HFFc6 (cell line): ENCODE measurements around the gene MMP20. TPM values are rescaled to one million over a fixed set of nuclear protein-coding genes. Genes with fewer than 3 reads are reported as not detected.

Experiments used
- DNase-seq: peaks from one replicate; pipeline ENCODE4 v3.0.0-alpha.2; 2018
- H3K27ac Mint-ChIP-seq: 2 replicates; pipeline ENCODE4 v1.8.0; 2020; ENCODE audit warnings: mild to moderate bottlenecking, mixed read lengths
- H3K27me3 Mint-ChIP-seq: 2 replicates; pipeline ENCODE4 v1.8.0; 2021; ENCODE audit warnings: mild to moderate bottlenecking, moderate library complexity, mixed read lengths; ENCODE audit not compliant: insufficient read depth
- H3K36me3 Mint-ChIP-seq: 2 replicates; pipeline ENCODE4 v1.8.0; 2021; ENCODE audit warnings: low read depth, mixed read lengths
- H3K4me1 Mint-ChIP-seq: 2 replicates; pipeline ENCODE4 v1.8.0; 2020; ENCODE audit warnings: low read depth, mixed read lengths
- H3K4me3 Mint-ChIP-seq: 2 replicates; pipeline ENCODE4 v1.8.0; 2020; ENCODE audit warnings: mild to moderate bottlenecking, moderate library complexity, mixed read lengths
- H3K9me3 Mint-ChIP-seq: 2 replicates; pipeline ENCODE4 v1.8.0; 2020; ENCODE audit warnings: mild to moderate bottlenecking, mixed read lengths
- CTCF ChIP-seq: fragments of 200-600 bp; sonication (generic); IDR thresholded peaks from 2 replicates; pipeline ENCODE4 v1.5.0; 2021; ENCODE audit warnings: antibody characterized with exemption, mild to moderate bottlenecking
- total RNA-seq, 6 experiments: library from RNA; stranded (reverse); fragmentation: NEBNext Ultra II Directional; extraction: Animal tissue kit (Norgen Biotek cat#: 25700); gene quantifications; 2 replicates in 1 of 6; 3 replicates in 5 of 6; pipeline ENCODE4 v1.2.3, GENCODE V29; 2021

MMP20 gene
- total RNA-seq, 6 experiments from 2014 or later: not detected

- DNase-seq: no peak
- Mint-ChIP-seq H3K27ac (no peak overlapping the region), H3K27me3 (peaks cover 5% of the 10 kb centered on the region), H3K4me1 (no peaks in the 10 kb centered on the region), H3K4me3 (no peak overlapping the region), H3K36me3 (peaks cover 22% of the 10 kb centered on the region), H3K9me3 (peaks cover 22% of the 10 kb centered on the region)
- no peak for TF ChIP-seq CTCF
These were observed 52.4 kb downstream of the MMP20 start for GRCh38 chr11:102572554-102573220.

GRCh38 chr11:102568851-102569250 is 56.3 kb downstream of the MMP20 start:
- Mint-ChIP-seq H3K27ac (no peak overlapping the region), H3K9me3 (peaks cover 34% of the 10 kb centered on the region), H3K4me3 (no peak overlapping the region), H3K27me3 (peaks cover 9% of the 10 kb centered on the region), H3K4me1 (peaks cover 3% of the 10 kb centered on the region), H3K36me3 (peaks cover 30% of the 10 kb centered on the region)
- TF ChIP-seq CTCF: no peak
- no peak for DNase-seq

GRCh38 chr11:102566112-102566511 is 59.0 kb downstream of the MMP20 start:
- no peak overlapping the region for H3K27ac Mint-ChIP-seq
- H3K9me3 Mint-ChIP-seq: peaks cover 34% of the 10 kb centered on the region
- H3K4me3 Mint-ChIP-seq: no peak overlapping the region
- DNase-seq: no peak
- peaks cover 17% of the 10 kb centered on the region for H3K27me3 Mint-ChIP-seq
- H3K36me3 Mint-ChIP-seq: peaks cover 30% of the 10 kb centered on the region
- TF ChIP-seq CTCF: no peak
- peaks cover 20% of the 10 kb centered on the region for H3K4me1 Mint-ChIP-seq

DNA sequence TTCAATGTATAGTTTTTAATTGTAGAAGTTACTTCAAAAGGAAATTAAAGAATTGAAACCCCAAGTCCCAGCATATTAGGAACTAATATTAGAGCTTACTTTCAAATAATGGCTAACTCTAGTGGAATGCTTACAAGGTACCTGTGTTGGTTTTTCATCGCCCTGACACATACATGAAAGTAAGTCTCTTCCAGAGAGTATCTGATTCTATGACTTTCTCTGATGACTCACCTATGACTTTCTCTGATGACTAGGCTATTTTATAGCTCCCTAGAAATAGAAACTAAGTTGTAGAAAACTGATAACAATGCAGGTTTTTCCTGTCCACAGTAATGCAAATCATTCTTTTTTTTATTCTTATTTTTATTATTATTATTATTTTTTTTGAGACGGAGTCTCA is 61.0 kb downstream of the MMP20 start:
- Mint-ChIP-seq H3K4me3 (no peak overlapping the region), H3K9me3 (peaks cover 25% of the 10 kb centered on the region), H3K4me1 (peaks cover 35% of the 10 kb centered on the region), H3K27me3 (peaks cover 12% of the 10 kb centered on the region; the same call in 1 of the 2 replicates), H3K36me3 (peaks cover 21% of the 10 kb centered on the region), H3K27ac (peak overlapping the region; percentile 4; the same call in 1 of the 2 replicates)
- peak; percentile 76 for DNase-seq
- no peak for TF ChIP-seq CTCF

DNA sequence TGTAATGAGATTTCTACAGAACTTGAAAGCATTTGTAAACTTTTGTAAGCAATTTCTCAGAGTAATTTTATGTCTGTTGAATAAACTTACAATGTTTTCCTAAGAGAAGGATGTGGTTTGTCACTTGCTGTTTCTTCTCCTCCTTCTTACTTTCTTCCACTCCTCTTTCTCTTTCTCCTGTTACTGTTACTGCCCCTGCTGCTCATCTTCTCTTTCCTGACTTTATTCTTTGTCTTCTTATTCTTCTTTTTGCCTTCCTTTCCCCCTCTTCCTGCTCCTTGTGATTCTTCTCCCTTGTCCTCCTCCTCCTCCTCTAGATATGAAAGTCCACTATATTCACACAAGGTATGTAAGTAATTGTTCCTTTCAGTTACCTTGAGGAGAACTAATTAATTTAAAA is 63.5 kb downstream of the MMP20 start:
- peaks cover 5% of the 10 kb centered on the region for H3K9me3 Mint-ChIP-seq

More for the DNA sequence above, 63.5 kb downstream of the MMP20 start:
- Mint-ChIP-seq H3K27me3 (peaks cover 26% of the 10 kb centered on the region), H3K4me1 (peaks cover 35% of the 10 kb centered on the region), H3K36me3 (peaks cover 6% of the 10 kb centered on the region), H3K4me3 (no peak overlapping the region), H3K27ac (no peak overlapping the region)
- no peak for TF ChIP-seq CTCF
- no peak for DNase-seq
